IMR-90 (cell line): ENCODE measurements around the gene ALKAL2. TPM values are rescaled to one million over a fixed set of nuclear protein-coding genes. Genes with fewer than 3 reads are reported as not detected.

ENCODE experiments used
- ATAC-seq: fragments of 200-7000 bp; cut with Tn5 transposase; 2 replicates; pipeline ENCODE4 v1.9.1; 2020; ENCODE audit warnings: low read depth, mild to moderate bottlenecking, moderate library complexity
- BruUV-seq: library from RNA; stranded (reverse); fragments of 400-500 nt; replicated peaks from 2 replicates; lab custom pipeline; 2021; lab: Mats Ljungman, UMichigan
- CTCF ChIA-PET: fragments of 300-600 bp; formaldehyde crosslinking; extraction: SDS; loops from one replicate; lab custom pipeline; 2021; ENCODE audit warnings: antibody characterized with exemption; lab: Yijun Ruan, JAX
- POLR2A ChIA-PET: fragments of 300-600 bp; sonication (Branson Sonifier 250); formaldehyde crosslinking; loops from one replicate; lab custom pipeline; 2022; ENCODE audit warnings: antibody characterized with exemption; ENCODE audit not compliant: unreplicated experiment; lab: Charles Lee
- DNase-seq: peaks from one replicate; pipeline ENCODE4 v3.0.0; 2013
- H2AFZ ChIP-seq: replicated peaks from 2 replicates; pipeline ENCODE3; 2013; ENCODE audit warnings: low read length, mild to moderate bottlenecking; ENCODE audit not compliant: poor library complexity
- H2AK5ac ChIP-seq: 2 replicates; pipeline ENCODE4 v1.6.1; 2013; ENCODE audit warnings: low read depth, low read length, inconsistent platforms
- H2AK9ac ChIP-seq: replicated peaks from 2 replicates; pipeline ENCODE3; 2013; ENCODE audit warnings: mild to moderate bottlenecking, low read depth, low read length, moderate library complexity; ENCODE audit not compliant: poor library complexity
- H2BK120ac ChIP-seq: 2 replicates; pipeline ENCODE4 v1.6.1; 2013; ENCODE audit warnings: low read depth, low read length, inconsistent platforms
- H2BK15ac ChIP-seq: 3 replicates; pipeline ENCODE4 v1.6.1; 2013; ENCODE audit warnings: low read depth, low read length, inconsistent platforms
- H2BK20ac ChIP-seq: 2 replicates; pipeline ENCODE4 v1.6.1; 2013; ENCODE audit warnings: low read depth, mild to moderate bottlenecking, inconsistent platforms, low read length, moderate library complexity
- H2BK5ac ChIP-seq: 2 replicates; pipeline ENCODE4 v1.6.1; 2013; ENCODE audit warnings: mild to moderate bottlenecking, low read depth, low read length, inconsistent platforms; ENCODE audit not compliant: poor library complexity, severe bottlenecking
- H3K14ac ChIP-seq: replicated peaks from 2 replicates; pipeline ENCODE4 v1.6.1; 2013; ENCODE audit warnings: low read depth, low read length, inconsistent platforms
- H3K18ac ChIP-seq: 2 replicates; pipeline ENCODE4 v1.6.1; 2013; ENCODE audit warnings: low read depth, low read length, control low read depth
- H3K23ac ChIP-seq: 2 replicates; pipeline ENCODE4 v1.6.1; 2013; ENCODE audit warnings: low read depth, low read length, inconsistent platforms
- H3K27ac ChIP-seq: 2 replicates; pipeline ENCODE4 v1.5.1; 2013; ENCODE audit warnings: mild to moderate bottlenecking, control low read depth, low read length; ENCODE audit not compliant: insufficient read depth
- H3K27me3 ChIP-seq: 2 replicates; pipeline ENCODE4 v1.6.1; 2013; ENCODE audit warnings: low read length; ENCODE audit not compliant: control insufficient read depth, insufficient read depth
- H3K36me3 ChIP-seq: 2 replicates; pipeline ENCODE4 v1.6.1; 2013; ENCODE audit warnings: low read length, mixed read lengths; ENCODE audit not compliant: control insufficient read depth, insufficient read depth
- H3K4ac ChIP-seq: 2 replicates; pipeline ENCODE4 v1.6.1; 2013; ENCODE audit warnings: low read depth, low read length, inconsistent platforms
- H3K4me1 ChIP-seq: 2 replicates; pipeline ENCODE4 v1.6.1; 2013; ENCODE audit warnings: low read length, mixed read lengths; ENCODE audit not compliant: control insufficient read depth, insufficient read depth
- H3K4me2 ChIP-seq: 2 replicates; pipeline ENCODE4 v1.6.1; 2013; ENCODE audit warnings: low read depth, mild to moderate bottlenecking, control low read depth, low read length, moderate library complexity
- H3K4me3 ChIP-seq: 2 replicates; pipeline ENCODE4 v1.5.1; 2013; ENCODE audit warnings: low read depth, mild to moderate bottlenecking, control low read depth, low read length, moderate library complexity; ENCODE audit not compliant: insufficient read depth
- H3K56ac ChIP-seq: 2 replicates; pipeline ENCODE4 v1.6.1; 2013; ENCODE audit warnings: low read length, inconsistent platforms; ENCODE audit not compliant: insufficient read depth; ENCODE audit errors: extremely low read depth
- H3K79me1 ChIP-seq, 2 experiments: 2 replicates each; pipeline ENCODE4 v1.6.1; 2013; ENCODE audit warnings: low read length in 2 of 2, inconsistent platforms in 1 of 2, low read depth in 1 of 2
- H3K9ac ChIP-seq: 2 replicates; pipeline ENCODE4 v1.6.1; 2013; ENCODE audit warnings: low read depth, low read length, control low read depth
- H3K9me1 ChIP-seq: 2 replicates; pipeline ENCODE4 v1.6.1; 2013; ENCODE audit warnings: low read length, inconsistent platforms; ENCODE audit not compliant: insufficient read depth
- H3K9me3 ChIP-seq: 2 replicates; pipeline ENCODE4 v1.6.1; 2013; ENCODE audit warnings: low read length; ENCODE audit not compliant: control insufficient read depth, insufficient read depth
- H4K20me1 ChIP-seq: 2 replicates; pipeline ENCODE4 v1.6.1; 2013; ENCODE audit warnings: low read length, inconsistent platforms; ENCODE audit not compliant: insufficient read depth
- H4K5ac ChIP-seq: 2 replicates; pipeline ENCODE4 v1.6.1; 2013; ENCODE audit warnings: mild to moderate bottlenecking, low read depth, low read length, control low read depth
- H4K8ac ChIP-seq, 2 experiments: 2 replicates each; pipeline ENCODE4 v1.6.1; 2013; ENCODE audit warnings: low read depth in 2 of 2, low read length in 2 of 2, control low read depth in 1 of 2, inconsistent platforms in 1 of 2
- H4K91ac ChIP-seq: 2 replicates; pipeline ENCODE4 v1.6.1; 2013; ENCODE audit warnings: low read depth, low read length, inconsistent platforms; ENCODE audit not compliant: insufficient read depth
- CEBPB ChIP-seq: IDR thresholded peaks from 2 replicates; pipeline ENCODE4 v1.6.1; 2012; ENCODE audit warnings: low read depth, low read length, improper control_type of control experiment
- FOS ChIP-seq: fragments of 150-350 bp; IDR thresholded peaks from 2 replicates; pipeline ENCODE4 v1.6.1; 2016; ENCODE audit warnings: low read depth, low read length
- USF2 ChIP-seq: fragments of 150-350 bp; IDR thresholded peaks from 2 replicates; pipeline ENCODE4 v1.6.1; 2017; ENCODE audit warnings: mild to moderate bottlenecking, antibody characterized with exemption, low read length, low read depth
- WGBS, 2 experiments: methylation state at CpG; one replicate each; pipeline versions ENCODE4 v1.1.5 to v1.1.7; 2013; ENCODE audit warnings: missing lambda C conversion rate in 2 of 2; ENCODE audit not compliant: insufficient read length in 1 of 2; ENCODE audit errors: extremely low coverage in 2 of 2; 5-methylcytosine and 5-hydroxymethylcytosine counted together
- dilution Hi-C: fragments of 300-500 bp; cut with HindIII; formaldehyde crosslinking; loops from one replicate; pipeline ENCODE4 v1.14.3; 2018; ENCODE audit warnings: low sequenced_read_pairs; ENCODE audit not compliant: unreplicated experiment
- in situ Hi-C: fragments of 300-500 bp; cut with MboI; formaldehyde crosslinking; loops from 3 replicates; pipeline ENCODE4 v1.14.3; 2019; ENCODE audit warnings: low sequenced_read_pairs, inconsistent platforms, mixed read lengths
- intact Hi-C: fragments of 100-400 bp; cut with micrococcal nuclease; formaldehyde crosslinking; loops from 2 replicates; pipeline ENCODE4 v1.10.0; 2022
- polyA plus RNA-seq, 3 experiments: library from polyadenylated mRNA; depleted of rRNA; stranded (reverse); fragments of >200 nt; gene quantifications; 2 replicates each; pipeline ENCODE4 v1.2.3, GENCODE V29; 2012; ENCODE audit warnings: low replicate concordance in 1 of 3
- total RNA-seq: library from RNA; depleted of rRNA; stranded (reverse); fragments of >200 nt; gene quantifications from 2 replicates; pipeline ENCODE4 v1.2.3, GENCODE V29; 2012

Gene ALKAL2
- total and polyA plus RNA-seq, 2 of the 4 experiments (the other 2 are of a cell fraction), result not detected

DNA sequence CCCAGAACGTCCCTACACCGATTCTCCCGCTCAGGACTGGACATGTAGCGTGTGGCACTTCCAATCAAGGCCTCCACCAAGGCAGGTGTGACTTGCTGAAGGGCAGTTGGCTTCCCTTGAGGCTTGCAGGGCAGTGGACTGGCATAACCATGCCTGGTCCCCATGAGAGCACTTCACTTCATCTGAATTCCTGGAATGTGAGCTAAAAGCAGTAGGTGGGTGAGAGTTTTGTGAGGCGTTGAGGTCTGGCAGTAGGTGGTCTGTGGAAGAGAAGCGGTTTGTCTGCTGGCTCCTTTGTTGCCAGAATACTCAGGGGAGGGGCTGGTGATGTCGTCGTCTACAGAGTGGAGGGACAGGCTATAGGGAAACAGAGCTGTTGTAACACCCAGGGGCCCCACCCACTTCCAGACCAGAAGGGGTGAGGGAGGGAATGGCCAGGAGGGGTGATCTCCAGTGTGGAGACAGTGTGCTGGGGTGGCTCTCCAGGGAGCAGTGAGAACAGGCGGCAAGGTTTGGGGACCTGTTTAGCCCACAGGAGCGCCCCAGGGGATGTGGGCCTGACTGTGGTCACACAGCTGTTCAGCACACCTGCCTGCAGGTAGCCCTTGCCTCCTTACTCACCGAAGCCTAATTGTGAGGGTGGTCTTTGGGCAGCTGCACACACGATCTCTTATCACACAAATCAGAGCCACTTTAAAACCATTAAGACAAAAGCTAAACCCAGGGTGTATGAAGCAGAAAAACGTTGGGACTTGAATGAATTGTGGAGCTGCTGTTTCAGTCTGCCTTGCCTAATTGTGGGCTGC is 21.5 kb upstream of the ALKAL2 start:
- no peak overlapping the region for H2BK20ac ChIP-seq
- H2BK5ac ChIP-seq, result no peak overlapping the region
- H3K4ac ChIP-seq, result no peak overlapping the region
- dilution Hi-C loops, result no loop called here
- H3K9me1 ChIP-seq, result no peaks in the 10 kb centered on the region
- DNase-seq (no peak), ATAC-seq (no peak)
- intact Hi-C loops, result no loop called here
- no peaks in the 10 kb centered on the region for H4K20me1 ChIP-seq
- H2AK5ac ChIP-seq, result no peak overlapping the region
- peaks cover 4% of the 10 kb centered on the region; the same call in 1 of the 2 replicates for H3K9me3 ChIP-seq
- no peak overlapping the region for H3K27ac ChIP-seq
- in situ Hi-C loops, result no loop called here
- no peak overlapping the region for H3K56ac ChIP-seq
- ChIA-PET CTCF (no interaction called here), POLR2A (no interaction called here)
- H3K9ac ChIP-seq, result no peak overlapping the region
- no peak overlapping the region for H3K23ac ChIP-seq
- no peak overlapping the region for H3K4me2 ChIP-seq
- no peak overlapping the region for H4K8ac ChIP-seq
- H3K4me3 ChIP-seq, result no peak overlapping the region
- no peak overlapping the region for H3K14ac ChIP-seq
- no peaks in the 10 kb centered on the region for H3K27me3 ChIP-seq
- H2AK9ac ChIP-seq, result no peak overlapping the region
- no peak overlapping the region for H4K5ac ChIP-seq
- H3K79me1 ChIP-seq, result no peaks in the 10 kb centered on the region
- no TSS peak for BruUV-seq
- H4K91ac ChIP-seq, result no peak overlapping the region
- no peak overlapping the region for H3K18ac ChIP-seq
- no peak overlapping the region for H2BK120ac ChIP-seq
- H2BK15ac ChIP-seq, result no peak overlapping the region
- WGBS, 2 experiments, result 33% methylated on average over 1 of the region's 13 CpGs; no CpG with 5 or more reads in 1 of the 2 experiments
- H2AFZ ChIP-seq, result no peak overlapping the region
- H3K36me3 ChIP-seq, result no peaks in the 10 kb centered on the region
- no peaks in the 10 kb centered on the region for H3K4me1 ChIP-seq
- TF ChIP-seq CEBPB, result no peak
- no peak for TF ChIP-seq USF2
- no peak for TF ChIP-seq FOS
